GM18520 (cell line): Measurements from ENCODE around the gene DOCK2.
"Not testable (repeated sequence)": the region's sequence is repeated elsewhere in the genome, so short reads cannot be mapped to it uniquely, and the experiment has no call there.

ENCODE experiments used
- ATAC-seq: cut with Tn5 transposase; IDR thresholded peaks from one replicate; pipeline ENCODE4 v1.9.1; 2021; ENCODE audit not compliant: unreplicated experiment

The DOCK2 gene

GRCh38 chr5:169811680-169812079 lies 174.6 kb downstream of the DOCK2 start:
- ATAC-seq: no peak

GRCh38 chr5:169812786-169813185 lies 175.7 kb downstream of the DOCK2 start:
- ATAC-seq: no peak

GRCh38 chr5:169814045-169814444 lies 177.0 kb downstream of the DOCK2 start:
- no peak for ATAC-seq

- no peak for ATAC-seq
Observed at GRCh38 chr5:169814522-169814921, 177.4 kb downstream of the DOCK2 start.

- no peak for ATAC-seq
Observed at GRCh38 chr5:169817031-169817430, 180.0 kb downstream of the DOCK2 start.

- no peak for ATAC-seq
Observed at GRCh38 chr5:169826618-169827017, 189.5 kb downstream of the DOCK2 start.

GRCh38 chr5:169827769-169828168 lies 190.7 kb downstream of the DOCK2 start:
- ATAC-seq: no peak

GRCh38 chr5:169828385-169828784 lies 191.3 kb downstream of the DOCK2 start:
- ATAC-seq: peak; percentile 50

- no peak for ATAC-seq
Observed at GRCh38 chr5:169831331-169831730, 194.3 kb downstream of the DOCK2 start.

- ATAC-seq: no peak
Observed at GRCh38 chr5:169832304-169832703, 195.2 kb downstream of the DOCK2 start.

GRCh38 chr5:169832845-169833244 lies 195.8 kb downstream of the DOCK2 start:
- ATAC-seq: no peak

- not testable (repeated sequence) for ATAC-seq
Observed at GRCh38 chr5:169833681-169834292, 196.7 kb downstream of the DOCK2 start.

GRCh38 chr5:169834540-169834939 lies 197.5 kb downstream of the DOCK2 start:
- not testable (repeated sequence) for ATAC-seq

GRCh38 chr5:169836835-169837536 lies 199.9 kb downstream of the DOCK2 start:
- ATAC-seq: no peak

- no peak for ATAC-seq
Observed at GRCh38 chr5:169837686-169838085, 200.6 kb downstream of the DOCK2 start.

GRCh38 chr5:169838688-169839087 lies 201.6 kb downstream of the DOCK2 start:
- ATAC-seq: peak; percentile 58

GRCh38 chr5:169840405-169840804 lies 203.3 kb downstream of the DOCK2 start:
- no peak for ATAC-seq

- ATAC-seq: no peak
Observed at GRCh38 chr5:169842699-169843098, 205.6 kb downstream of the DOCK2 start.

GRCh38 chr5:169847519-169847918 lies 210.4 kb downstream of the DOCK2 start:
- ATAC-seq: no peak

GRCh38 chr5:169848271-169848670 lies 211.2 kb downstream of the DOCK2 start:
- no peak for ATAC-seq

GRCh38 chr5:169848792-169849191 lies 211.7 kb downstream of the DOCK2 start:
- no peak for ATAC-seq

GRCh38 chr5:169850409-169850808 lies 213.3 kb downstream of the DOCK2 start:
- ATAC-seq: no peak
